ENCODE measurements around the gene TMC1. TPM values are rescaled to one million over a fixed set of nuclear protein-coding genes. Genes with fewer than 3 reads are reported as not detected.

The TMC1 gene
- total RNA-seq, 4 donors from 2014 or later, result 0.30 to 2.3 (median 0.44) TPM; not detected in 1

DNA sequence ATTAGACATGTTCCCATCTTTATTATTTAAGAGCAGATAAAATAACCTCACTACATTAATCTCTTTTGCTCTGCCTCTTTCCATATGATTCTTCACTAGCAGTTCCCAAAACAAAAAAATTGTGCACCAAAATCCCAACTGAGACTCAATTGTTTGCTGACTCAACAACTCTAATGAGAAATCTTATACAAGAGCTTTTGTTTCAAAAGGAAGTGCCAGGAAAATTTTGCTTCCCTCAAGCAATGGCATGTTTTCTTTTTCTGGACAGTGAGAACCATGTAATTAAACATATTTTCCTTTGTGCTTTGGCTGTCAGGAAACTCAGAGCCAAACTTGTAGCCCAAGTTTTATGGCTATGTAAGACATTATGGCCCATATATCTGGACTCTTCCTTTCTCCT, 62.0 kb downstream of the TMC1 start:
- DNase-seq (ENCODE audit: low spot score in 2 of 2), result no peak
- no peaks in the 10 kb centered on the region for H3K27me3 ChIP-seq
- H3K4me1 ChIP-seq, result peaks cover 0 to 66% (median 20%) of the 10 kb centered on the region in 4 donors
- H3K36me3 ChIP-seq, result no peaks in the 10 kb centered on the region
- H3K9me3 ChIP-seq, result no peaks in the 10 kb centered on the region
- no peak for TF ChIP-seq CTCF (IDR thresholded peaks at IDR 0.05)
- no peak for TF ChIP-seq POLR2A (IDR thresholded peaks at IDR 0.05)
- TF ChIP-seq EP300 (IDR thresholded peaks at IDR 0.05), result no peak
- H3K27ac ChIP-seq, result peak overlapping the region in 2 of 4 donors; percentile 87 to 91
- H3K4me3 ChIP-seq, result no peak overlapping the region

GRCh38 chr9:72586388-72587130, 65.2 kb downstream of the TMC1 start:
- no peak for TF ChIP-seq POLR2A (IDR thresholded peaks at IDR 0.05)
- no peak for TF ChIP-seq CTCF (IDR thresholded peaks at IDR 0.05)
- TF ChIP-seq EP300 (IDR thresholded peaks at IDR 0.05), result peak in 1 of 2 donors; percentile 72
- no peak for DNase-seq (ENCODE audit: low spot score in 2 of 2)
- Histone ChIP-seq H3K27ac (peak overlapping the region in 2 of 4 donors; percentile 54 to 81), H3K4me1 (peaks cover 0 to 55% (median 24%) of the 10 kb centered on the region in 4 donors), H3K4me3 (no peak overlapping the region), H3K9me3 (no peaks in the 10 kb centered on the region), H3K36me3 (no peaks in the 10 kb centered on the region), H3K27me3 (no peaks in the 10 kb centered on the region)
- WGBS, 2 donors, result 70 to 81% methylated on average over 5 of the region's 5 CpGs

- Histone ChIP-seq H3K4me1 (peaks cover 0 to 63% (median 25%) of the 10 kb centered on the region in 4 donors), H3K27ac (peak overlapping the region in 3 of 4 donors; percentile 9 to 81 (median 22)), H3K9me3 (no peaks in the 10 kb centered on the region), H3K36me3 (no peaks in the 10 kb centered on the region), H3K4me3 (no peak overlapping the region), H3K27me3 (no peaks in the 10 kb centered on the region)
- no peak for DNase-seq (ENCODE audit: low spot score in 2 of 2)
- TF ChIP-seq POLR2A (IDR thresholded peaks at IDR 0.05) (no peak), CTCF (IDR thresholded peaks at IDR 0.05) (no peak), EP300 (IDR thresholded peaks at IDR 0.05) (no peak)
These were observed 66.9 kb downstream of the TMC1 start for GRCh38 chr9:72588336-72588735.

DNA sequence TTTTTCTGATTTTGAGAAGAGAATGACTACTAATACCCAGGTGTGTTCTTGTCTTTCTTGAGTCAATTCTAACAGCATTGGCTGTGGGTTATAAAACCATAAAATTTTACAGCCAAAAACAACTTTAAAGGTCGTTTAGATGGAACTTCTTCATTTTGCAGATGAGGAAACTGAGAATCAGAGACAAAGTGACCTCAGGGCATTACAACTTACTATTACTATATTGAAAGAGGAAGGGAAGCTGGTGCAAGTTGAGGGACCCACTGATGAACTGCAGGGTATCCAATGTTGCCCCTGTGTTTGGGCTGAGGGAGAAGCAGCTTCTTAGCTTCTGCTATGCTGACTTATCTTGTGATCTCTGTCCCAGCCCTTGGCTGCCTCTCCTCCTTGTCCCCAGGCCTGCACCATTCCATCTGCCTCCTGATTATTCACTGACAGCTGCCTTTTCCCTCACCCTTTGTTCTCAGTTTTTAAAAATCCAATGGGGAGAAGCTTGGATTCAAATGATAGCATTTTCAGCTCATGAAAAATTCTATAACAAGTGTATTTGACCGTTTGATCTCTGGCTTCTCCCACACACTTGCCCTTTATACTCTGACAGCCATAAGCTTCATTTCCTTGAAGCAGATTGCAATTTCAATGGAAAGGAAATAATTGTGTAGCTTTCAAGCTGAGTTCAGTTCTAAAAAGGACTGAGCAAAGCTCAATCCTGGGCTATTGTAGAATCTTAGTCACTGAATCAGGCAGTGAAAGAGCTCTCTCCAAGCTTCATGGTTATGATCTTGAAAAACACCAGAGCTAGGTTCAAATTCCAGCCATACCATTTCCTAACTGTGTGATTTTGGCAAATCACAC, 68.5 kb downstream of the TMC1 start:
- DNase-seq (ENCODE audit: low spot score in 2 of 2), result no peak
- H3K4me1 ChIP-seq, result peaks cover 0 to 56% (median 23%) of the 10 kb centered on the region in 4 donors
- WGBS, 2 donors, result 16 to 17% methylated on average over 2 of the region's 2 CpGs
- peak in 1 of 2 donors; percentile 36 for TF ChIP-seq EP300 (IDR thresholded peaks at IDR 0.05)
- TF ChIP-seq POLR2A (IDR thresholded peaks at IDR 0.05), result no peak
- no peak overlapping the region for H3K4me3 ChIP-seq
- peak overlapping the region; percentile 7 to 82 (median 68) for H3K27ac ChIP-seq
- H3K9me3 ChIP-seq, result no peaks in the 10 kb centered on the region
- no peaks in the 10 kb centered on the region for H3K27me3 ChIP-seq
- no peaks in the 10 kb centered on the region for H3K36me3 ChIP-seq

DNA sequence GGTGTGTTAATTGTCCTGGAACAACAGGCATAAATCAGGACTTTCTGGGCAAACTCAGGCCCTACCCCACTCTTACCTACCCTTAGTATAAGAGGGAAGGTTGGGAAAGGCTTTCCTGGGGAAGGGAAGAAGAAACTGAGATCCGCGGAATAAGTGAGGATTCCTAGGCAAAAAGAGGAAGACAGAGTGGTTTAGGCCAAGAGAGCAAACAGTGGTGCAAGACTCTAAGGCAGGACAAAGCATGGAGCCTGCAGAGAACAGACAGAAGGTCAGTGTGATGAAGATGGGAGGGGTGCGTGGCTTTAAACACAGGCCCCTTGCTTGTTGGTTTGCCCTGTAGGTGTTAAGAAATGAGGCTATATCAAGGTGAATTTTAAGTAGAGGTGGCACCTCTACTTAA, 69.4 kb downstream of the TMC1 start:
- no peak for TF ChIP-seq POLR2A (IDR thresholded peaks at IDR 0.05)
- TF ChIP-seq CTCF (IDR thresholded peaks at IDR 0.05), result no peak
- no peak for TF ChIP-seq EP300 (IDR thresholded peaks at IDR 0.05)
- Histone ChIP-seq H3K4me3 (no peak overlapping the region), H3K36me3 (no peaks in the 10 kb centered on the region), H3K27me3 (no peaks in the 10 kb centered on the region), H3K9me3 (no peaks in the 10 kb centered on the region), H3K4me1 (peaks cover 0 to 54% (median 23%) of the 10 kb centered on the region in 4 donors), H3K27ac (peak overlapping the region in 3 of 4 donors; percentile 55 to 82 (median 81))
- no peak for DNase-seq (ENCODE audit: low spot score in 2 of 2)
- WGBS, 2 donors, result 85 to 89% methylated on average over 3 of the region's 3 CpGs

Data from tibial nerve (tissue), 4 donors.